Body of pancreas (tissue), 4 donors: ENCODE data around the gene TPRX2. TPM values are rescaled to one million over a fixed set of nuclear protein-coding genes. Genes with fewer than 3 reads are reported as not detected.
"Not testable (repeated sequence)": the region's sequence is repeated elsewhere in the genome, so short reads cannot be mapped to it uniquely, and the experiment has no call there.

Experiments used
- ATAC-seq: fragments of 150-250 bp; one replicate; pipeline ENCODE4 v1.9.1; 2016
- DNase-seq, 4 donors: peaks; one replicate each; pipeline ENCODE4 v3.0.0-alpha.2; 2019
- H3K27ac ChIP-seq, 4 donors: fragments of 200-600 bp; sonication (generic); 1 replicate in 3 of 4; 2 replicates in 1 of 4; pipeline versions ENCODE4 v1.5.1 to v1.6.1; 2016 to 2019; ENCODE audit warnings: mild to moderate bottlenecking in 1 of 4, mixed read lengths in 1 of 4, moderate library complexity in 1 of 4
- H3K27me3 ChIP-seq, 2 donors: fragments of 200-600 bp; sonication (generic); one replicate each; pipeline ENCODE4 v1.6.0; 2016; ENCODE audit warnings: mild to moderate bottlenecking in 1 of 2
- H3K36me3 ChIP-seq, 2 donors: fragments of 200-600 bp; sonication (generic); replicated peaks in 1 of 2; 2 replicates each; pipeline ENCODE4 v1.5.1; 2016; ENCODE audit warnings: low read depth in 2 of 2; ENCODE audit not compliant: insufficient read depth in 1 of 2
- H3K4me1 ChIP-seq: fragments of 200-600 bp; sonication (generic); one replicate; pipeline ENCODE4 v1.6.0; 2016
- H3K4me3 ChIP-seq, 2 donors: fragments of 200-600 bp; sonication (generic); 1 replicate in 1 of 2; 2 replicates in 1 of 2; pipeline ENCODE4 v1.5.1; 2016 to 2019
- H3K9me3 ChIP-seq, 3 donors: fragments of 200-600 bp; sonication (generic); 1 replicate in 2 of 3; 2 replicates in 1 of 3; pipeline ENCODE4 v1.5.1; 2016
- POLR2A ChIP-seq, 3 donors: fragments of 450-650 bp; IDR thresholded peaks; one replicate each; pipeline ENCODE4 v1.6.1; 2016; ENCODE audit warnings: antibody characterized with exemption in 3 of 3, mild to moderate bottlenecking in 2 of 3
- WGBS, 2 donors: methylation state at CpG; one replicate each; pipeline ENCODE4 v1.1.5; 2017; 5-methylcytosine and 5-hydroxymethylcytosine counted together
- intact Hi-C: fragments of 100-400 bp; cut with DNase I; formaldehyde crosslinking; loops from one replicate; pipeline ENCODE4 v1.15.1; 2023
- total RNA-seq, 2 donors: library from RNA; depleted of rRNA; stranded (reverse); fragments of >200 nt; gene quantifications; one replicate each; pipeline ENCODE4 v1.1.0, GENCODE V29; 2016
- TF ChIP-seq, protein P1 (sequence below), 7 experiments: fragments of 450-650 bp in 4 of 7; fragments of 200-600 bp in 3 of 7; sonication (generic) in 3 of 7; IDR thresholded peaks; one replicate each; pipeline ENCODE4 v1.5.1; 2016 to 2019; ENCODE audit warnings: antibody characterized with exemption in 7 of 7

TPRX2 gene
- total RNA-seq, 2 donors from 2014 or later, result not detected

DNA sequence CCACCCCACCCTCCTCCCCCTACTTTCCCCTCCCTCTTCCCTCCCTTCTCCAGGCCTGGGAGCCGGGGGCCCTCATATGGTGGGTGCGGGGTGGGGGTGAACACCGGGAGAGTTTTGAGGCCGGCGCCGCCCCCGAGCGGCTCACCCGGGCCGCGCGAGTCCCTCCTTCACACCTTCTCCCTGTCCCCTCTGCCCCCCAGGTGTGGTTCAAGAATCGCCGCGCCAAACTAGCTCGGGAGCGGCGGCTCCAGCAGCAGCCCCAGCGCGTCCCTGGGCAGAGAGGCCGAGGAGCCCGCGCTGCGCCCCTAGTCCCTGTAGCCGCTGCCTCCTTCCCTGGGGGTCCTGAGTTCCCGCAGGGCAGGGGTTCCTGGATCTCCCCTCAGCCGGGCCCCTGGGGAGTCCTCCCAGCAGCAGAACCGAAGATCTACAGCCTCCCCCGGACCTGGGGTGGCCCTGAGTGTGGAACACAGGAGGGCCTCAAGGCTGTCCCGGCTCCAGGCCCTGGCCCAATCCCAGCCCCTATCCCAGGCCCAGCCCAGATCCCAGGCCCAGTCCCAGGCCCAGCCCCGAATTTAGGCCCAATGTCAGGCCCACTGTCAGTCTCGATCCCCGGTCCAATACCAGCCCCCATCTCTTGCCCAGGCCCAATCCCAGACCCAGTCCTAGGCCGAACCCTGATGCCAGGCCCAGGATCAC, 1.7 kb downstream of the TPRX2 start:
- DNase-seq, result no peak
- WGBS, 2 donors, result 61 to 73% methylated on average over 12 to 18 of the region's 34 CpGs
- intact Hi-C loops, result no loop called here

DNA sequence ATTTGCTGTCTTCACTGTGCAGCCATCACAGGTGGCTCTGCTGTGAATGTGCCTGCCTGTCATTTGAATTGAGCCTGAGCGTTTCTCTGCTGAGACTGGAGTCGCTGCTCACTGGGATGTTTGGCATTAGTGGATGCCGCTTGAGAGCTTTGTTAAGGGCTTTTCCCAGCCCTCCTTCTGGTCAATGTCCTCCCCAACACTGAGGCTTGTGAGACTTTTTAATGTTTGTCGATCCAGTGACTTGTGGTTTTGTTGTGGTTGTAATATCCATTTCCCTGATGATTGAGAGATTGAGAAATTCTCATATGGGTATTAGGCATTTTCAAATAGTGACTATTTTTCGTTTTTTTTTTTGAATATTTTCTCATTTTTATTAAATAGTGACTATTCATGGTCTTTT, 2.6 kb downstream of the TPRX2 start:
- no peaks in the 10 kb centered on the region for H3K4me1 ChIP-seq
- WGBS, 2 donors, result 88 to 89% methylated on average over 5 of the region's 5 CpGs
- intact Hi-C loops, result no loop called here

More for the DNA sequence above, 1.7 kb downstream of the TPRX2 start:
- no peaks in the 10 kb centered on the region for H3K36me3 ChIP-seq
- TF ChIP-seq, protein P1, sequence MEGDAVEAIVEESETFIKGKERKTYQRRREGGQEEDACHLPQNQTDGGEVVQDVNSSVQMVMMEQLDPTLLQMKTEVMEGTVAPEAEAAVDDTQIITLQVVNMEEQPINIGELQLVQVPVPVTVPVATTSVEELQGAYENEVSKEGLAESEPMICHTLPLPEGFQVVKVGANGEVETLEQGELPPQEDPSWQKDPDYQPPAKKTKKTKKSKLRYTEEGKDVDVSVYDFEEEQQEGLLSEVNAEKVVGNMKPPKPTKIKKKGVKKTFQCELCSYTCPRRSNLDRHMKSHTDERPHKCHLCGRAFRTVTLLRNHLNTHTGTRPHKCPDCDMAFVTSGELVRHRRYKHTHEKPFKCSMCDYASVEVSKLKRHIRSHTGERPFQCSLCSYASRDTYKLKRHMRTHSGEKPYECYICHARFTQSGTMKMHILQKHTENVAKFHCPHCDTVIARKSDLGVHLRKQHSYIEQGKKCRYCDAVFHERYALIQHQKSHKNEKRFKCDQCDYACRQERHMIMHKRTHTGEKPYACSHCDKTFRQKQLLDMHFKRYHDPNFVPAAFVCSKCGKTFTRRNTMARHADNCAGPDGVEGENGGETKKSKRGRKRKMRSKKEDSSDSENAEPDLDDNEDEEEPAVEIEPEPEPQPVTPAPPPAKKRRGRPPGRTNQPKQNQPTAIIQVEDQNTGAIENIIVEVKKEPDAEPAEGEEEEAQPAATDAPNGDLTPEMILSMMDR (IDR thresholded peaks at IDR 0.05), result no peak
- no peak for TF ChIP-seq POLR2A (IDR thresholded peaks at IDR 0.05)
- H3K4me1 ChIP-seq, result no peaks in the 10 kb centered on the region
- H3K4me3 ChIP-seq, result no peak overlapping the region
- H3K27me3 ChIP-seq, result no peaks in the 10 kb centered on the region
- H3K9me3 ChIP-seq, result no peaks in the 10 kb centered on the region
- no peak overlapping the region for H3K27ac ChIP-seq
- no peak for ATAC-seq

DNA sequence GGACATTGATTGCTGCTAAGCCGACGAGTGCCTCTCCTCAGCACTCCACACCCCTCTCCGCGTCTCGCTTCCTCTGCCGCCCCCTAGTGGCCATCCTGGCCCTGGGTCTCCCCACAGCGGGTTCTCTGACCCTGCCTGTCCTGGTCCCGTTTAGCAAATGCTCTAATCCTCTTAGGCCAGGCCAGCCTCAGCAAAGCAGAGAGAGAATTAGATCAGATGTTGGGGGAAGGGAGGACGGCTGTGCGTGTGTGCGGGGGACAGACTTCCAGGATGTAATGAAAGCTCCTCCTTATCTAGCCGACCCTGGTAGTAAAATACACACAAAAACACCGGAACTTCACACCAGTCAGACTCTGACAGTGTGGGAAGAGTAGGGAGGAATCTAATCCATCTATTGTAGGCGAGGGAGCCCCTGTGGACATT, 4.5 kb downstream of the TPRX2 start:
- Histone ChIP-seq H3K27ac (no peak overlapping the region), H3K36me3 (no peaks in the 10 kb centered on the region), H3K4me1 (no peaks in the 10 kb centered on the region), H3K4me3 (no peak overlapping the region), H3K27me3 (no peaks in the 10 kb centered on the region), H3K9me3 (no peaks in the 10 kb centered on the region)
- DNase-seq (peak; percentile 75 to 84 (median 80)), ATAC-seq (peak; percentile 87)
- TF ChIP-seq POLR2A (IDR thresholded peaks at IDR 0.05), result no peak
- TF ChIP-seq, protein P1 (IDR thresholded peaks at IDR 0.05), result peak; percentile 74 to 94 (median 76)
- WGBS, 2 donors, result 11 to 14% methylated on average over 14 of the region's 14 CpGs
- intact Hi-C loops, result no loop called here

More for the DNA sequence above, 2.6 kb downstream of the TPRX2 start:
- DNase-seq, result no peak
- Histone ChIP-seq H3K4me3 (no peak overlapping the region), H3K27ac (no peak overlapping the region), H3K9me3 (no peaks in the 10 kb centered on the region), H3K36me3 (no peaks in the 10 kb centered on the region), H3K27me3 (no peaks in the 10 kb centered on the region)
- TF ChIP-seq, protein P1 (IDR thresholded peaks at IDR 0.05), result no peak
- TF ChIP-seq POLR2A (IDR thresholded peaks at IDR 0.05), result no peak
- no peak for ATAC-seq

DNA sequence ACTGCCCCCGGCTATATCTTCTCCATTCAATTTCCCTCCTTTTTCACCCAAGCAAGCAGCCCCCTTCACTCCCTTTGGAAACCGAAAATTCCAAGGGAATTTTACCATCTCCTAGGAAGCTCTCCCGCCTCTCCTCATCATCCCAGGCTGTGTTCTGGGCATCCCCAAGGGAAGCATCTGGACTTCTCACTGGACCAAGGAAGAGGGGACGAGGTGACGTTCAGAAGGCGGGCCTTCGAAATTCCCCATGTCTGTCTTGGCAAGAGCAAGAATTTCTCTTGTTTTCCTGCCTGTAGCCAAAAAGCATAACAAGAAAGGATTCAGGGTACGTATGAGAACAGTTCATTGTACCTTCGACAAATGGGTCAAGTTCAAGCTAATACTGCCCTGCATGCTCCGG, 6.1 kb downstream of the TPRX2 start:
- ATAC-seq (no peak), DNase-seq (no peak)
- intact Hi-C loops, result no loop called here
- Histone ChIP-seq H3K9me3 (no peaks in the 10 kb centered on the region), H3K36me3 (no peaks in the 10 kb centered on the region), H3K4me3 (no peak overlapping the region), H3K27ac (no peak overlapping the region), H3K4me1 (no peaks in the 10 kb centered on the region), H3K27me3 (no peaks in the 10 kb centered on the region)
- WGBS, 2 donors, result 52 to 66% methylated on average over 9 to 10 of the region's 10 CpGs
- TF ChIP-seq, protein P1 (IDR thresholded peaks at IDR 0.05), result no peak
- TF ChIP-seq POLR2A (IDR thresholded peaks at IDR 0.05), result no peak

DNA sequence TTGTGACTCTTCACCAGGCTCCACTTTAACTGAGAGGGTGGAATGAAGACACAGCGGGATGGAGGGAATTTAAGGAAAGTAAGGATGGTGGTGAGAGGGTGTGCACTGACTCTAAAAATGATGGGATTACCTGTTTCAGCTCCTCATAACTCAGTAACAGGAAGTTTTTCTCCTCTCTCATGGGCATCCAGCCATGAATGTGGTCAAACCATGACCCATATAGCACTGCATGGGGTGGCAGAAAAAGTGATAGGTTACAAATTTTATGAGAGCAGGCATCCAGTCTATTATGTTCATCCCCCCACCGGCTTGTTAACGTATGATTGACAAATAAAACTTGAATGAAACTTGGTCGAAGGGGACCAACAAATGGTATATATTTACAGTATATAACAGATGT, 19.9 kb downstream of the TPRX2 start:
- TF ChIP-seq, protein P1 (IDR thresholded peaks at IDR 0.05), result no peak
- TF ChIP-seq POLR2A (IDR thresholded peaks at IDR 0.05), result no peak
- ATAC-seq (no peak), DNase-seq (no peak)
- 68 to 69% methylated on average over 4 of the region's 4 CpGs for WGBS, 2 donors
- no peaks in the 10 kb centered on the region for H3K9me3 ChIP-seq
- intact Hi-C loops, result no loop called here
- H3K27ac ChIP-seq, result no peak overlapping the region
- no peaks in the 10 kb centered on the region for H3K4me1 ChIP-seq
- H3K36me3 ChIP-seq, result no peaks in the 10 kb centered on the region
- H3K4me3 ChIP-seq, result no peak overlapping the region
- H3K27me3 ChIP-seq, result no peaks in the 10 kb centered on the region

DNA sequence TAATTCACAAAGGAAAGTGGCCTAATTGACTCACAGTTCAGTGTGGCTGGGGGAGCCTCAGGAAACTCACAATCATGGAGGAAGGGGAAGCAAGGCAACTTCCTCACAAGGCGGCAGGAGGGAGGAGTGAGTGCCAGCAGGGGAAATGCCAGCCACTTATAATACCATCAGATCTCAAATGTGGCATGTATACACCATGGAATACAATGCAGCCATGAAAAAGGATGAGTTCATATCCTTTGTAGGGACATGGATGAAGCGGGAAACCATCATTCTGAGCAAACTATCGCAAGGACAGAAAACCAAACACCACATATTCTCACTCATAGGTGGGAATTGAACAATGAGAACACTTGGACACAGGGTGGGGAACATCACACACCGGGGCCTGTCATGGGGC, 20.4 kb downstream of the TPRX2 start:
- H3K4me1 ChIP-seq, H3K9me3 ChIP-seq, H3K4me3 ChIP-seq, H3K36me3 ChIP-seq, H3K27me3 ChIP-seq, intact Hi-C loops, DNase-seq, ATAC-seq, H3K27ac ChIP-seq: not testable (repeated sequence)
- WGBS, 2 donors, result 54 to 60% methylated on average over 3 to 4 of the region's 4 CpGs
